Coronary artery (tissue), 2 donors: ENCODE data around the gene CD81.

Experiments
- DNase-seq: peaks from one replicate; pipeline ENCODE4 v3.0.0-alpha.2; 2017; ENCODE audit warnings: low spot score
- H3K27ac ChIP-seq, 2 donors: fragments of 200-600 bp; sonication (generic); one replicate each; pipeline ENCODE4 v1.5.1; 2016 to 2019
- H3K4me3 ChIP-seq: fragments of 200-600 bp; sonication (generic); 2 replicates; pipeline ENCODE4 v1.5.1; 2016; ENCODE audit warnings: mild to moderate bottlenecking, moderate library complexity
- CTCF ChIP-seq: fragments of 200-600 bp; sonication (generic); IDR thresholded peaks from one replicate; pipeline ENCODE4 v1.5.1; 2019; ENCODE audit warnings: antibody characterized with exemption

Gene CD81

GRCh38 chr11:2382936-2383851, 6.1 kb downstream of the CD81 start:
- Histone ChIP-seq H3K27ac (peak overlapping the region; percentile 95 to 100), H3K4me3 (peak overlapping the region; percentile 49)
- TF ChIP-seq CTCF: no peak
- DNase-seq: no peak

DNA sequence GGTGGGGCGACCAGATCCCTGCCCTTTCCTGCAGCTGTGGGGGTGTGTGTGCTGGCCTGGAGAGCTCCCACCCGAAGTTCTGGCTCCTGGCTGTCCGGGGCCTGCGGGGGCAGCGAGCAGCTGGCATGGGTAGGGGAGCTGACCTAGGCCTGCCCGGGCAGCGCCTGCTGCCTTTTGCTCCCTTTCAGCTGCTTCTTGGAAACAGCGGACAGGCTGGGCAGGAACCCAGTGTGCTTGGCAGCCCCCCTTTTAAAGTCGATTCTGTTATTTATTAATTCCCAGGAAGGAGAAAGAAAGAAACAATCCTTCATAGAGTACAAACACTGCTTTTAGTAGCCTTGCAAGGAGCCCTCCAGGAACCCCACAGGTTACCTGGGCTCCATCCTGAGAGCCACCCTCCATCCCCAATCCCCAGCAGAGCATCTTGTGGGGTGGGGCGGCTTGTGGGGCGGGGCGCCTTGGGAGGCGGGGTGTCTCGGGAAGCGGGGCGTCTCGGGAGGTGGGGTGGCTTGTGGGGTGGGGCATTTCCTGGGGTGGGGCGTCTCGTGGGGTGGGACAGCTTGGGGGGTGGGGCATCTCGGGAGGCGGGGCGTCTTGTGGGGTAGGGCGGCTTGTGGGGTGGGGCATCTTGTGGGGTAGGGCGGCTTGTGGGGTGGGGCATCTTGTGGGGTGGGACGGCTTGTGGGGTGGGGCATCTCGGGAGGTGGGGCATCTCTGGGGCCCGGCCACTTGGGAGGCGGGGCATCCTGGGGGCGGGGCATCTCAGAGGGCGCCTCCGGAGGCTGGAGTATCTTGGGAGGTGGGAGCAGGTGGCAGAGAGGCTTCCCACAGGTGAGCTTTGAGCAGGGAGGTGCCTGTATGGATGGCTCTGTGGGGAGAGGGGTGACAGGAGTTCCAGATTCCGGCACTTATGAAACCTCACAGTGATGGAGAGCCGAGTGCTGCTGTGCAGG, 7.0 kb downstream of the CD81 start:
- Histone ChIP-seq H3K27ac (peak overlapping the region; percentile 95 to 100), H3K4me3 (peak overlapping the region; percentile 49)
- TF ChIP-seq CTCF: no peak
- DNase-seq: no peak

DNA sequence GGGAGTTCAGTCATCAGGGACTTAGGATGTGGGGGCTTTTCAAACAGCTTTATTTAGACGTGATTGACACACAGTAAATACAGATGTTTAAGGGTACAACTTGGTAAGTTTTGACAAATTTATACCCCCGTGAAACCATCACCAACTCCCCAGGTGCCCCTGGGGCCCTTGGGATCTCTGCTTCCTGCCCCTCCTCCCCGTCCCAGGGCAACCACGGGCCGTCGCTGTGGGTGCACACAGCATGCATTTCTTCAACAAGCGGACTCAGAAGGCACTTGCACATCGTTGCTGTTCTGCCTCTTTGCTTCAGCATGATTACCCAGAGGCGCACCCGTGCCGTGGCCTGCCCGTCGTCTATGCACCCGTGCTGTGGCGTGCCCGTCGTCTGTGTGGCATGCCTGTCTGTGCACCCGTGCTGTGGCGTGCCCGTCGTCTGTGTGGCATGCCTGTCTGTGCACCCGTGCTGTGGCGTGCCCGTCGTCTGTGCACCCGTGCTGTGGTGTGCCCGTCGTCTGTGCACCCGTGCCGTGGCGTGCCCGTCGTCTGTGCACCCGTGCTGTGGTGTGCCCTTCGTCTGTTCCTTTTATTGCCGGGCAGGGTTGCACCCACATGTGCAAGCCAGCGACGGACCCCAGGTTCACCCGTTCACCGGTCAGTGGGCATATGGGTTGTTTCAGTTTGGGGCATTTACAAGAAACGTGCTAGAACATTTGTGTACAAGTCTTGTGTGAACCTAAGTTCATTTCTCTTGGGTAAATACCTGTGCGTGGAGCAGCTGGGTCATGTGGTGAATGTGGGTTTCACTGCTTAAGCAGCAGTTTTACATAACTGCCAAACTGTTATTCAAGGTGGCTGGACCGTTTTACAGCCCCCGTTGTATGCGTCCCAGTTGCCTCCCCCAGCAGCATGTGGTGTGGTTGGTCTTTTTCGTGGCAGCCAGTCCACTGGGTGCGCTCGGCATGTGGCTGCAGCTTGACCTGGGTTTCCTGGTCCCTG, 8.3 kb downstream of the CD81 start:
- no peak for TF ChIP-seq CTCF
- no peak overlapping the region for H3K4me3 ChIP-seq
- H3K27ac ChIP-seq: peak overlapping the region in 1 of 2 donors; percentile 95
- no peak for DNase-seq

DNA sequence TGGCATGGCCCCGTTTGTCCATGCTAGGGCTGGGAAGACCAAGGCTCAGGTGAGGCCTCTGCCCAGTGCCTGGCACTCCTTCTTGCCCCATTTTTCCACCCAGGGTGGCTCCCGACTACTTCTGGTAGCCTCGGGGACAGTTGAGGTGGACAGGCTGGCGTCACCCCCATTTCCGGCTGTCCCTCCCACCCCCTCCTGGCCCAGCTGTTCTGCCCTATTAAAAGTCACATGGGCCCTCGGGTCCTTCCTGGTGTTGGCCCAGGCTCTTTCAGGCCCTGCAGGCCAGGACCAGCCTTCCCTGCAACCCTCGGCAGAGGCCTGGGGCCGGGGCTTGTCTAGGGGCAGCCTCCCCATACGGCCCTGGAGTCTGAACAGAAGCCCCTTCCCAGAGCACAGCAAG, 9.5 kb downstream of the CD81 start:
- H3K27ac ChIP-seq: peak overlapping the region; percentile 62 to 70
- DNase-seq: no peak
- H3K4me3 ChIP-seq: peak overlapping the region; percentile 3
- TF ChIP-seq CTCF: no peak

DNA sequence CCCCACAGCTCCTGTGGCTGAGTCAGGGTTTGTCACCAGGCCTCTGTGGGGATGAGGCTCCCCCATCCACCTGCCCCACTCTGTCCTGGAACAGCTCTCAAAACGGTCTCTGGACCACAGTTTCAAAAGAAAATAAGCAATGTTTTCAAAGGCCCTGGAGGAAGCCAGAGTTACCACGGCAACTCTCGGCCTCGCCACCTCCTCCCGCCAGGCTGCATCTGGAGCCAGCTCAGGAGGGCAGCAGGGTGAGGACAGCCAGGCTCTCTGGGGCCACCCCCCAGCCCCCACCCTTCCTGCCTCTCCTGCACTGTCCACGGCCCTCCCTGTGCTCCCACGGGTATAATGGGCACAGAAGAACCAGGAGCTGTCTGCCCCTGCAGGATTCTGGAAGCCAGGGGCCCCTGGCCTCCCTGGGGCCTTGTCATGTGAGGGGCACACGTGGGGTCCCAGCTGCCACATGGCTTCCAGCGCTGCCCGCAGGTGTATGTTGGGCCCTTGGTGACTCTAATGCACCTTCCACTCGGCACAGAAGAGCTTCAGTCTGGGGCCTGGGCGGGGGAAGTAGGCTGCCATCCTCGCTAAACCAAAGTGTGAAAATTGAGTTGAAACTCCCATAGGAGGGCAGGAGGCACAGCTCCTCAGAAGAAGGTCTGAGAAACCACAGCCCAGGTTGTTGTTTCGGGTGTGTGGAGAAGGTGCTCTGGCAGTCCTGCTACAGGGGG, 10.3 kb downstream of the CD81 start:
- no peak for DNase-seq
- peak overlapping the region; percentile 62 to 70 for H3K27ac ChIP-seq
- peak overlapping the region; percentile 3 for H3K4me3 ChIP-seq
- TF ChIP-seq CTCF: no peak
